PC-9 (cell line): Measurements from ENCODE around the gene RUNDC1. TPM values are rescaled to one million over a fixed set of nuclear protein-coding genes. Genes with fewer than 3 reads are reported as not detected.

Experiments used
- BruUV-seq: library from RNA; stranded (reverse); fragments of 400-500 nt; replicated peaks from 2 replicates; lab custom pipeline; 2021; lab: Mats Ljungman, UMichigan
- CTCF ChIA-PET: fragments of 300-600 bp; sonication (Branson Sonifier 250); formaldehyde crosslinking; loops from one replicate; lab custom pipeline; 2022; ENCODE audit warnings: antibody characterized with exemption; lab: Charles Lee
- POLR2A ChIA-PET: fragments of 300-600 bp; sonication (Branson Sonifier 250); formaldehyde crosslinking; loops from one replicate; lab custom pipeline; 2022; ENCODE audit warnings: antibody characterized with exemption; ENCODE audit not compliant: unreplicated experiment; lab: Charles Lee
- DNase-seq, 2 experiments: peaks; one replicate each; pipeline versions ENCODE4 v3.0.0 to v3.0.0-alpha.2; 2015 to 2022; ENCODE audit warnings: mixed read lengths in 1 of 2
- H2AFZ ChIP-seq: fragments of 200-600 bp; sonication (generic); 2 replicates; pipeline ENCODE4 v1.8.1; 2017; ENCODE audit warnings: antibody characterized with exemption
- H3F3A ChIP-seq: fragments of 200-600 bp; sonication (generic); 2 replicates; pipeline ENCODE4 v1.8.1; 2017; ENCODE audit warnings: antibody characterized with exemption, mild to moderate bottlenecking, low read depth; ENCODE audit not compliant: insufficient read depth
- H3K27ac ChIP-seq: fragments of 200-600 bp; sonication (generic); 2 replicates; pipeline ENCODE4 v1.6.1; 2016; ENCODE audit warnings: mixed run types
- H3K27me3 ChIP-seq: fragments of 200-600 bp; sonication (generic); 2 replicates; pipeline ENCODE4 v1.6.1; 2016; ENCODE audit warnings: low read depth, mixed run types; ENCODE audit not compliant: insufficient read depth
- H3K36me3 ChIP-seq: fragments of 200-600 bp; sonication (generic); 2 replicates; pipeline ENCODE4 v1.6.1; 2016; ENCODE audit warnings: low read depth, mixed run types
- H3K4me1 ChIP-seq: fragments of 200-600 bp; sonication (generic); replicated peaks from 2 replicates; pipeline ENCODE4 v1.6.1; 2016; ENCODE audit warnings: mixed run types; ENCODE audit not compliant: insufficient read depth
- H3K4me2 ChIP-seq: fragments of 200-600 bp; sonication (generic); 2 replicates; pipeline ENCODE4 v1.6.1; 2017; ENCODE audit warnings: mixed run types
- H3K4me3 ChIP-seq: fragments of 200-600 bp; sonication (generic); 2 replicates; pipeline ENCODE4 v1.6.1; 2016; ENCODE audit warnings: mixed run types
- H3K79me2 ChIP-seq: fragments of 200-600 bp; sonication (generic); 2 replicates; pipeline ENCODE4 v1.6.1; 2017; ENCODE audit warnings: low read depth, mixed run types
- H3K9me2 ChIP-seq: fragments of 200-600 bp; sonication (generic); 2 replicates; pipeline ENCODE4 v1.8.1; 2017; ENCODE audit warnings: mild to moderate bottlenecking; ENCODE audit not compliant: insufficient read depth
- H3K9me3 ChIP-seq: fragments of 200-600 bp; sonication (generic); 2 replicates; pipeline ENCODE4 v1.8.1; 2016; ENCODE audit warnings: low read depth; ENCODE audit not compliant: insufficient read depth
- H4K20me1 ChIP-seq: fragments of 200-600 bp; sonication (generic); 2 replicates; pipeline ENCODE4 v1.8.1; 2017; ENCODE audit not compliant: insufficient read depth
- EZH2 ChIP-seq: fragments of 200-600 bp; sonication (generic); IDR thresholded peaks from 2 replicates; pipeline ENCODE4 v1.8.0; 2017; ENCODE audit warnings: antibody characterized with exemption, low read depth
- intact Hi-C: fragments of 100-400 bp; cut with micrococcal nuclease; formaldehyde crosslinking; loops from one replicate; pipeline ENCODE4 v1.10.0; 2022; ENCODE audit not compliant: unreplicated experiment
- total RNA-seq: library from RNA; stranded (reverse); gene quantifications from 2 replicates; pipeline ENCODE4 v1.2.3, GENCODE V29; 2021
- TF ChIP-seq, protein P1 (sequence below): fragments of 200-600 bp; sonication (generic); conservative IDR thresholded peaks from 2 replicates; pipeline ENCODE4 v1.6.1; 2017; ENCODE audit warnings: mixed run types, antibody characterized with exemption, mild to moderate bottlenecking, moderate library complexity

Gene RUNDC1
- total RNA-seq, 1 experiment from 2014 or later: 12.7 TPM

DNA sequence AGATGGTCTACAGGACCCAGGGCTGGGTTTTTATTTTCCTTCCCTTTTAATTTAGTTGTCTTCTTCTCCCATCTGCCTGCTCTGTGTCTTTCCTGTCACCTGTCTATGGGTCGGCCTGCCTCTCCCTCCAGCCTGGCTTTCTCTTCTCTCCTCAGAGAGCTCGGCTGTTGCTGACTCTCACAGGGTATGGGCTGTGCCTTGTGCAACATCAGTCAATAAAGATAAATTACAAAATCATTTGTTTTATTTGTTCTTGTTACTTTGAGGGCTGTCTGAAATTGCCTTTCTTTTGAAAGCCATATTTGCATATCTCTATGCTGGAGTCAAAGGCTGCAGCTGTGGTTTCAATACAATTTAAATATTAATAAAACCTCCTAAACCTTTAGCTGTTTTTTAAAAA, 60.3 kb downstream of the RUNDC1 start:
- Histone ChIP-seq H2AFZ (no peak overlapping the region), H3K27ac (no peak overlapping the region), H3K4me3 (no peak overlapping the region), H3K9me3 (no peaks in the 10 kb centered on the region), H3K79me2 (no peaks in the 10 kb centered on the region), H3K27me3 (no peaks in the 10 kb centered on the region), H3K4me1 (no peaks in the 10 kb centered on the region), H3F3A (0 out of 2 replicates have a peak, but pooled peaks cover 2% of the 10 kb centered on the region), H3K36me3 (no peaks in the 10 kb centered on the region; the same call in 1 of the 2 replicates), H3K4me2 (no peak overlapping the region), H3K9me2 (no peaks in the 10 kb centered on the region), H4K20me1 (no peaks in the 10 kb centered on the region)
- no peak for TF ChIP-seq EZH2
- TF ChIP-seq, protein P1, sequence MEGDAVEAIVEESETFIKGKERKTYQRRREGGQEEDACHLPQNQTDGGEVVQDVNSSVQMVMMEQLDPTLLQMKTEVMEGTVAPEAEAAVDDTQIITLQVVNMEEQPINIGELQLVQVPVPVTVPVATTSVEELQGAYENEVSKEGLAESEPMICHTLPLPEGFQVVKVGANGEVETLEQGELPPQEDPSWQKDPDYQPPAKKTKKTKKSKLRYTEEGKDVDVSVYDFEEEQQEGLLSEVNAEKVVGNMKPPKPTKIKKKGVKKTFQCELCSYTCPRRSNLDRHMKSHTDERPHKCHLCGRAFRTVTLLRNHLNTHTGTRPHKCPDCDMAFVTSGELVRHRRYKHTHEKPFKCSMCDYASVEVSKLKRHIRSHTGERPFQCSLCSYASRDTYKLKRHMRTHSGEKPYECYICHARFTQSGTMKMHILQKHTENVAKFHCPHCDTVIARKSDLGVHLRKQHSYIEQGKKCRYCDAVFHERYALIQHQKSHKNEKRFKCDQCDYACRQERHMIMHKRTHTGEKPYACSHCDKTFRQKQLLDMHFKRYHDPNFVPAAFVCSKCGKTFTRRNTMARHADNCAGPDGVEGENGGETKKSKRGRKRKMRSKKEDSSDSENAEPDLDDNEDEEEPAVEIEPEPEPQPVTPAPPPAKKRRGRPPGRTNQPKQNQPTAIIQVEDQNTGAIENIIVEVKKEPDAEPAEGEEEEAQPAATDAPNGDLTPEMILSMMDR: no peak
- intact Hi-C loops: no loop called here
- ChIA-PET POLR2A (no interaction called here), CTCF (no interaction called here)
- BruUV-seq: no TSS peak
- DNase-seq: no peak

DNA sequence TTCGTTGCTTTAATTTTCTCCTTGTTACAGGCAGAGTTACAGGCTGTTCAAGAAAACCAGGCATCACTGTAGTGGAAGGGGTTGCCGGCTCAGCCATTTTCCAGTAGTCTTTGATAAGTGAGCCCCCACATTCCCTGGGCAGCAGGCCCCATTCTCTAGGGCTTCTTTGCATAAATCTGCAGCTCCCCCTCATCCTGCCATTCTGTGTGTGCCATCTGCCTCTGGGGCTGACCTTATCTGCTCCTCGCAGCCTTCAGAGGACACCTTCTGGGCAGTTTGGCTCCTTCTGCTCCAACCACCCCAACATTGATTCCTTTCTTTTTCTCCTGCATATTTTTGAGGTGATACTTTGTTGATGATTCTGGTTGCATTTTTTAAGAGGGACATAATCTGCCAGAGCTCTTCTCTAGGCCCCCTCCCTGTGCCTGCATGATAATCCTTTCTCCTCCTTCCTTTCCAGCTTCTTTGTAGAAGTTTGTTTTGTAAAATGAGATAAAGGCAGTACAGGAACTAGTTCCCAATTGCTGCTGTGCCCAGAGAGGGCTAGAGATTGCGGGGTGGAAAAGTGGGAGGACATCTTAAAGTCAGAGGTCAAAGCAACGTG, 61.8 kb downstream of the RUNDC1 start:
- H3K9me2 ChIP-seq: no peaks in the 10 kb centered on the region
- H3K36me3 ChIP-seq: peaks cover under 1% of the 10 kb centered on the region; the same call in 1 of the 2 replicates
- no peaks in the 10 kb centered on the region for H3K4me1 ChIP-seq
- H3K4me3 ChIP-seq: no peak overlapping the region
- CTCF ChIA-PET: interaction anchor here (0.6 kb wide), 1 partner anchor 1641 kb away, joined by 3 read pairs; no protein-coding TSS in a partner anchor
- no peaks in the 10 kb centered on the region for H3K9me3 ChIP-seq
- H3K27ac ChIP-seq: no peak overlapping the region
- intact Hi-C loops: no loop called here
- no peak for DNase-seq
- no peak overlapping the region for H3K4me2 ChIP-seq
- H3K79me2 ChIP-seq: no peaks in the 10 kb centered on the region
- no TSS peak for BruUV-seq
- no peaks in the 10 kb centered on the region for H4K20me1 ChIP-seq
- H3F3A ChIP-seq: 0 out of 2 replicates have a peak, but pooled peaks cover 3% of the 10 kb centered on the region
- H2AFZ ChIP-seq: no peak overlapping the region
- TF ChIP-seq, protein P1: no peak
- TF ChIP-seq EZH2: no peak
- no peaks in the 10 kb centered on the region for H3K27me3 ChIP-seq
- POLR2A ChIA-PET: no interaction called here

Other genes with a start within 250 kb of the RUNDC1 start
- 22.8 and 24.8 TPM in 2 replicates for gene EZH1, start 235.5 kb upstream of the RUNDC1 start, total RNA-seq
- 1.1 TPM in 1 of 2 replicates, not detected in the other for gene RAMP2, start 219.3 kb upstream of the RUNDC1 start, total RNA-seq
- 38.7 and 48.4 TPM in 2 replicates for gene VPS25, start 207.1 kb upstream of the RUNDC1 start, total RNA-seq
- gene WNK4, start 200.0 kb upstream of the RUNDC1 start, total RNA-seq: 8.3 and 11.9 TPM in 2 replicates
- 49.3 and 49.9 TPM in 2 replicates for gene COA3, start 181.9 kb upstream of the RUNDC1 start, total RNA-seq
- gene CNTD1, start 181.7 kb upstream of the RUNDC1 start, total RNA-seq: not detected in 2 replicates
- gene BECN1, start 156.3 kb upstream of the RUNDC1 start, total RNA-seq: 58.9 and 66.0 TPM in 2 replicates
- gene PSME3, start 147.2 kb upstream of the RUNDC1 start, total RNA-seq: 115 and 122 TPM in 2 replicates
- gene AOC2, start 136.0 kb upstream of the RUNDC1 start, total RNA-seq: 3.7 TPM in 2 replicates
- 0.98 and 2.8 TPM in 2 replicates for gene AOC3, start 129.4 kb upstream of the RUNDC1 start, total RNA-seq
- gene G6PC1, start 79.8 kb upstream of the RUNDC1 start, total RNA-seq: not detected in 2 replicates
- 32.6 and 35.4 TPM in 2 replicates for gene AARSD1, start 16.1 kb upstream of the RUNDC1 start, total RNA-seq
- gene PTGES3L, start 485 bp upstream of the RUNDC1 start, total RNA-seq: 0.70 and 1.3 TPM in 2 replicates
- 593 and 950 TPM in 2 replicates for gene RPL27, start 17.9 kb downstream of the RUNDC1 start, total RNA-seq
- 19.7 and 22.1 TPM in 2 replicates for gene IFI35, start 26.2 kb downstream of the RUNDC1 start, total RNA-seq
- 212 and 220 TPM in 2 replicates for gene VAT1, start 41.8 kb downstream of the RUNDC1 start, total RNA-seq
- gene RND2, start 44.7 kb downstream of the RUNDC1 start, total RNA-seq: 0.26 and 0.43 TPM in 2 replicates
- 40.9 and 52.0 TPM in 2 replicates for gene BRCA1, start 144.8 kb downstream of the RUNDC1 start, total RNA-seq
- 80.5 and 93.7 TPM in 2 replicates for gene NBR1, start 190.6 kb downstream of the RUNDC1 start, total RNA-seq
- gene TMEM106A, start 231.3 kb downstream of the RUNDC1 start, total RNA-seq: 8.3 and 8.6 TPM in 2 replicates
- not detected in 2 replicates for gene CCDC200, start 248.1 kb downstream of the RUNDC1 start, total RNA-seq